Activated B cell treated with CpG ODN at 0.5 μM for 24 hours (primary cell): Measurements from ENCODE around the gene NANOGP8. TPM values are rescaled to one million over a fixed set of nuclear protein-coding genes. Genes with fewer than 3 reads are reported as not detected.

Experiments used
- ATAC-seq: fragments of 200-7000 bp; cut with Tn5 transposase; one replicate; pipeline ENCODE4 v1.10.0; 2021; ENCODE audit warnings: low read depth, mild to moderate bottlenecking, moderate library complexity
- CTCF ChIA-PET: fragments of 350-600 bp; sonication (Branson Sonifier 250); formaldehyde crosslinking; loops from one replicate; lab custom pipeline; 2021; ENCODE audit warnings: antibody characterized with exemption; lab: Charles Lee
- POLR2A ChIA-PET: fragments of 350-600 bp; sonication (Branson Sonifier 250); formaldehyde crosslinking; loops from one replicate; lab custom pipeline; 2021; ENCODE audit warnings: antibody characterized with exemption; lab: Charles Lee
- DNase-seq: peaks from one replicate; pipeline ENCODE4 v3.0.0; 2022
- H3K27ac Mint-ChIP-seq: one replicate; pipeline ENCODE4 v1.8.0; 2020; ENCODE audit warnings: mixed read lengths
- H3K27me3 Mint-ChIP-seq: one replicate; pipeline ENCODE4 v1.8.0; 2021; ENCODE audit warnings: mixed read lengths
- H3K36me3 Mint-ChIP-seq: one replicate; pipeline ENCODE4 v1.8.0; 2021; ENCODE audit warnings: low read depth, mixed read lengths
- H3K4me1 Mint-ChIP-seq: one replicate; pipeline ENCODE4 v1.8.0; 2021; ENCODE audit warnings: mixed read lengths
- H3K4me3 Mint-ChIP-seq: one replicate; pipeline ENCODE4 v1.8.0; 2020; ENCODE audit warnings: mild to moderate bottlenecking, mixed read lengths
- H3K9me3 Mint-ChIP-seq: one replicate; pipeline ENCODE4 v1.8.0; 2020; ENCODE audit warnings: mixed read lengths
- intact Hi-C: fragments of 100-400 bp; cut with micrococcal nuclease; formaldehyde crosslinking; loops from one replicate; pipeline ENCODE4 v1.15.1; 2024
- total RNA-seq: library from RNA; stranded (reverse); gene quantifications from 2 replicates; pipeline ENCODE4 v1.2.3, GENCODE V29; 2022
- TF ChIP-seq, protein P1 (sequence below): fragments of 200-600 bp; IDR thresholded peaks from one replicate; pipeline ENCODE4 v1.8.0; 2022; ENCODE audit warnings: antibody characterized with exemption, mild to moderate bottlenecking

NANOGP8 gene
- total RNA-seq, 1 donor from 2014 or later: 0.47 TPM

DNA sequence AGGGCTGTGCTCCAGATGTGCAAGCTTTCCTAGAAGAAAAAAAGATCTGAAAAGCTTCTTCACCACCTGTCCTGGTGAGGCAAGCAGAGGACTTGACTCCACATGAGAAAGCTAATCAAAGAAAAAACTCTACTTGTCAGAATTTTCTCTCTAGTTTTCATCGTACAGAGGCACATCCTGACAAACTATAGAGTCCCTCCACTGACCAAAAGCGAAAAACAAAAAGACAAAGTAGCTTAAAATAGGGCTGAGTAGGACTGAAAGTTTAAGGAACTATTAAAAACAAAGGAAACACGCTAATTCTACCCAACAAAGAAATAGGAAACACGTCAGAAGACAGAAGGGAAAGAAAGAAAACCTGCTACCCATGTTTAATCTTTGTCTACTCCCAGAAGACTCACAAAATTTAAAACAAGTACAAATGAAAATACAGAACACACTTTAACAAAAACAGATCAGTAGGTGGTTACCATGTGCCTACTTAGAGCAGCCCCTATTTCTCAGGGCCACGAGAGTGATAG, 26.5 kb downstream of the NANOGP8 start:
- POLR2A ChIA-PET: no interaction called here
- no peaks in the 10 kb centered on the region for H3K4me1 Mint-ChIP-seq
- TF ChIP-seq, protein P1, sequence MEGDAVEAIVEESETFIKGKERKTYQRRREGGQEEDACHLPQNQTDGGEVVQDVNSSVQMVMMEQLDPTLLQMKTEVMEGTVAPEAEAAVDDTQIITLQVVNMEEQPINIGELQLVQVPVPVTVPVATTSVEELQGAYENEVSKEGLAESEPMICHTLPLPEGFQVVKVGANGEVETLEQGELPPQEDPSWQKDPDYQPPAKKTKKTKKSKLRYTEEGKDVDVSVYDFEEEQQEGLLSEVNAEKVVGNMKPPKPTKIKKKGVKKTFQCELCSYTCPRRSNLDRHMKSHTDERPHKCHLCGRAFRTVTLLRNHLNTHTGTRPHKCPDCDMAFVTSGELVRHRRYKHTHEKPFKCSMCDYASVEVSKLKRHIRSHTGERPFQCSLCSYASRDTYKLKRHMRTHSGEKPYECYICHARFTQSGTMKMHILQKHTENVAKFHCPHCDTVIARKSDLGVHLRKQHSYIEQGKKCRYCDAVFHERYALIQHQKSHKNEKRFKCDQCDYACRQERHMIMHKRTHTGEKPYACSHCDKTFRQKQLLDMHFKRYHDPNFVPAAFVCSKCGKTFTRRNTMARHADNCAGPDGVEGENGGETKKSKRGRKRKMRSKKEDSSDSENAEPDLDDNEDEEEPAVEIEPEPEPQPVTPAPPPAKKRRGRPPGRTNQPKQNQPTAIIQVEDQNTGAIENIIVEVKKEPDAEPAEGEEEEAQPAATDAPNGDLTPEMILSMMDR: no peak
- no peak overlapping the region for H3K4me3 Mint-ChIP-seq
- DNase-seq (no peak), ATAC-seq (no peak)
- H3K9me3 Mint-ChIP-seq: no peaks in the 10 kb centered on the region
- no peaks in the 10 kb centered on the region for H3K36me3 Mint-ChIP-seq
- no peak overlapping the region for H3K27ac Mint-ChIP-seq
- CTCF ChIA-PET: no interaction called here
- intact Hi-C loops: no loop called here
- H3K27me3 Mint-ChIP-seq: peaks cover 2% of the 10 kb centered on the region

DNA sequence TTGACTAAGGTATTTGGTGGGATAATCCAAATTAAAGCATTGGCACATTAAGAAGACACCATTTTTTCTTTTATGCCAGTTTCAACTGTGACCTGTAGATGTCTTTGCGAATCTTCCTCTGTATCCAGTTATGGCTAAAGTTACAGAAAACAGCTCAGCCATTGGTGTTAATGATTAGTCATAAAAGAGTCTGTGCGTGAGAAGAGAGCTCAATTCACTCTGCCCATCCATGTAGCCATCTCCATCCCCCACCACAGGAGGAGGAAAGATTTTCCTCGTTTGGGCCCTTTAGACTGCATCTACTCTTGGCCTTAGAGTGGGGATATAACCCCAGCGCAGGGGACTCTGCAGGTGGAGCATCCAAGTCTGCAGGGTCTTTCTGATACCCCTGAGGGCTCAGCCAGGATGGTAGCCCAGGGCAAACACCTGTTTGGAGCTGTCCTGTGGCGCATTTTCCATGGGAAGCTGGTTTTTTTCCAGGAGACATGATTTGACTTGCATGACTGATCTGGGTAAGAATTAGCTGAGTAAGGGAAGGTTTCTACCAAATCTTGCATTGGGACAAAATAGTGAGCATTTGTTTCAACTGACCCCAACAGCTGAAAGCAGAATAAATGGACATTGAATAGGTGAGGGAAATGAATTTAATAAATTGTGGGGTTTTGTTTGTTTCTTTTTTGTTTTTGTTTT, 29.5 kb downstream of the NANOGP8 start:
- H3K36me3 Mint-ChIP-seq: no peaks in the 10 kb centered on the region
- DNase-seq (no peak), ATAC-seq (no peak)
- intact Hi-C loops: no loop called here
- no peaks in the 10 kb centered on the region for H3K9me3 Mint-ChIP-seq
- no peak overlapping the region for H3K4me3 Mint-ChIP-seq
- H3K27ac Mint-ChIP-seq: no peak overlapping the region
- TF ChIP-seq, protein P1: no peak
- H3K27me3 Mint-ChIP-seq: peaks cover 2% of the 10 kb centered on the region
- no peaks in the 10 kb centered on the region for H3K4me1 Mint-ChIP-seq
- ChIA-PET POLR2A (no interaction called here), CTCF (no interaction called here)

DNA sequence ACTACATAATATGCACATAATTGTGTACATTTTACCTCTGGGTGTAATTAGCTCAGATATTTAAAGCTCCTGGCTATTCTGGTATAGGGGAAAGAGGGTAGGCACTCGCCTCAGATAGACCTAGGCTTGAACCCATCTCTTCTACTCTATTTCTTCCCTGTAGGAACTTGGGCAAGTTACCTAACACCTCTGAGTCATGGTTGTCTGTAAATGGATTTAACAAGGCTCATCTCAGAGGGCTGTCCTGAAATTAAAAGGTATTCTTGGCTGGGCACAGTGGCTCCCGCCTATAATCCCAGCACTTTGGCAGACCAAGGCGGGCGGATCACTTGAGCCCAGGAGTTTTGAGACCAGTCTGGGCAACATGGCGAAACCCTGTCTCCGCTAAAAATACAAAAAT, 30.7 kb downstream of the NANOGP8 start:
- intact Hi-C loops: no loop called here
- Mint-ChIP-seq H3K27ac (no peak overlapping the region), H3K36me3 (no peaks in the 10 kb centered on the region), H3K4me3 (no peak overlapping the region), H3K4me1 (no peaks in the 10 kb centered on the region), H3K9me3 (no peaks in the 10 kb centered on the region), H3K27me3 (peaks cover 2% of the 10 kb centered on the region)
- ChIA-PET POLR2A (no interaction called here), CTCF (no interaction called here)
- ATAC-seq (no peak), DNase-seq (no peak)
- TF ChIP-seq, protein P1: no peak

DNA sequence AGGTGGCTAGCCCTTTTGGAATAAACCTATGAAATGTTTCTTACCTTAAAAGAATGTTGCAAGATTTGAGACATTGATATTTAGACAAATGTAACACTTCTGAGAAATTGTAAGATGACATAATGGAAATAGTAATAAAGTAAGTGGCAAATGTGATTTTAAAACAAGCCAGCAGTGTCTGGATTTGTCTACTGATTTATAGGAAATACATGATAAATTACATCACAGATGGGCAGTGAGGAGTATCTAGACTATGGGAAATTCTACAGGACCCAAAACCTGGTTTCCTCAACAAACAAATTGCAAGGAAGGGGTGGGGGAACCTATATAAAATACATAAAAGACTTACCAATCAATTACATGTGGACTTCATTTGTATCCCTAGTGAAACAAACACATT, 37.1 kb downstream of the NANOGP8 start:
- POLR2A ChIA-PET: no interaction called here

DNA sequence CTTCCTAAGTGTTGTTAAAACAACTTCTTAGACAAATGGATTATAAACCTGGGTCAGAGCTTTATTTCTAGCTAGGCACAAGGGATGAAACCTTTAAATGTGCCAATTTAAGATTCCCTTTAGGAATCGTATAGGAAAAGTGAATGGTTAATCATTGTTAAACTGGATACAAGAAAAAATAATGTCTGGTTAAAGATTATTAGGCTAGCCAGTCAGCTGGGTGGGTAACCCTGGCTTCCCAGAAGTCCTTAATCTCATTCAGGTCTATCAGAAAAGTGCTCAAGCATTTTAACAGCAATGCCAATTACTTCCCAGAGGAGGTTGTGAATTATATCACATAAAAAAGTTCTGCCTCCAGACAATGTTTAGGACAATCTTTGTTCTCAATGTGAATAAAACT, 37.6 kb downstream of the NANOGP8 start:
- POLR2A ChIA-PET: no interaction called here

More for the DNA sequence above, 37.1 kb downstream of the NANOGP8 start:
- intact Hi-C loops: no loop called here
- TF ChIP-seq, protein P1: no peak
- CTCF ChIA-PET: no interaction called here
- DNase-seq (no peak), ATAC-seq (no peak)
- Mint-ChIP-seq H3K4me1 (peaks cover 4% of the 10 kb centered on the region), H3K4me3 (no peak overlapping the region), H3K27me3 (no peaks in the 10 kb centered on the region), H3K36me3 (no peaks in the 10 kb centered on the region), H3K9me3 (no peaks in the 10 kb centered on the region), H3K27ac (no peak overlapping the region)

More for the DNA sequence above, 37.6 kb downstream of the NANOGP8 start:
- no peak overlapping the region for H3K27ac Mint-ChIP-seq
- H3K4me1 Mint-ChIP-seq: peaks cover 4% of the 10 kb centered on the region
- CTCF ChIA-PET: no interaction called here
- H3K9me3 Mint-ChIP-seq: no peaks in the 10 kb centered on the region
- DNase-seq (no peak), ATAC-seq (no peak)
- TF ChIP-seq, protein P1: no peak
- no peaks in the 10 kb centered on the region for H3K36me3 Mint-ChIP-seq
- H3K4me3 Mint-ChIP-seq: no peak overlapping the region
- H3K27me3 Mint-ChIP-seq: no peaks in the 10 kb centered on the region
- intact Hi-C loops: no loop called here
